HepG2 (cell line): ENCODE data around the gene CRABP1. TPM values are rescaled to one million over a fixed set of nuclear protein-coding genes. Genes with fewer than 3 reads are reported as not detected.

ENCODE experiments used
- ATAC-seq: fragments of 200-7000 bp; cut with Tn5 transposase; 3 replicates; pipeline ENCODE4 v1.9.1; 2020; ENCODE audit warnings: mild to moderate bottlenecking, moderate library complexity
- BruUV-seq: library from RNA; stranded (reverse); fragments of 400-500 nt; replicated peaks from 2 replicates; lab custom pipeline; 2021; lab: Mats Ljungman, UMichigan
- CTCF ChIA-PET: fragments of 300-600 bp; formaldehyde crosslinking; extraction: SDS; loops from one replicate; lab custom pipeline; 2021; ENCODE audit warnings: low total read pairs, inconsistent platforms, low intra/inter-chr PET ratio; lab: Yijun Ruan, JAX
- POLR2A ChIA-PET: fragments of 350-600 bp; sonication (Branson Sonifier 250); formaldehyde crosslinking; loops from one replicate; lab custom pipeline; 2020; ENCODE audit warnings: antibody characterized with exemption, inconsistent platforms; lab: Yijun Ruan, JAX
- DNase-seq: peaks from one replicate; pipeline ENCODE4 v3.0.0-alpha.2; 2015; ENCODE audit warnings: low spot score
- FAIRE-seq: peaks from 3 replicates; lab custom pipeline; 2011; peaks lifted over from hg19 to GRCh38; lab: Jason Lieb, UNC
- H2AFZ ChIP-seq: one replicate; pipeline ENCODE4 v1.6.1; 2011; ENCODE audit warnings: low read length, inconsistent platforms
- H3K27ac ChIP-seq: fragments of 300-600 bp; 3 replicates; pipeline ENCODE4 v1.8.0; 2011; ENCODE audit warnings: mixed run types, mild to moderate bottlenecking, mixed read lengths, low read length, inconsistent platforms; ENCODE audit not compliant: insufficient read depth; ENCODE audit errors: extremely low read length
- H3K27me3 ChIP-seq, 2 experiments: fragments of 200-600 bp in 1 of 2; 2 replicates in 1 of 2; 3 replicates in 1 of 2; pipeline versions ENCODE4 v1.6.0 to v1.8.0; 2011; ENCODE audit warnings: low read length in 2 of 2, mild to moderate bottlenecking in 2 of 2, moderate library complexity in 2 of 2, inconsistent platforms in 1 of 2; ENCODE audit not compliant: insufficient read depth in 2 of 2, control insufficient read depth in 1 of 2
- H3K36me3 ChIP-seq, 2 experiments: fragments of 200-600 bp in 1 of 2; replicated peaks in 1 of 2; 2 replicates in 1 of 2; 3 replicates in 1 of 2; pipeline versions ENCODE4 v1.5.1 to v1.8.0; 2011; ENCODE audit warnings: low read length in 2 of 2, inconsistent platforms in 1 of 2; ENCODE audit not compliant: insufficient read depth in 2 of 2, control insufficient read depth in 1 of 2
- H3K4me1 ChIP-seq: 2 replicates; pipeline ENCODE4 v1.5.1; 2012; ENCODE audit warnings: low read length, inconsistent platforms; ENCODE audit not compliant: insufficient read depth
- H3K4me2 ChIP-seq: 2 replicates; pipeline ENCODE4 v1.6.0; 2011; ENCODE audit warnings: low read depth, low read length, inconsistent platforms
- H3K4me3 ChIP-seq, 3 experiments: fragments of 200-600 bp in 1 of 3; sonication (generic), shearing (Covaris generic) in 1 of 3; replicated peaks in 1 of 3; 2 replicates each; pipeline ENCODE4 v1.5.1; 2011 to 2016; ENCODE audit warnings: low read length in 3 of 3, inconsistent platforms in 2 of 3, low read depth in 2 of 3, mild to moderate bottlenecking in 2 of 3, control low read depth in 1 of 3, mixed read lengths in 1 of 3; ENCODE audit not compliant: insufficient read depth in 1 of 3
- H3K79me2 ChIP-seq: one replicate; pipeline ENCODE4 v1.6.1; 2011; ENCODE audit warnings: low read length, inconsistent platforms; ENCODE audit not compliant: insufficient read depth
- H3K9ac ChIP-seq: 2 replicates; pipeline ENCODE4 v1.6.0; 2011; ENCODE audit warnings: mild to moderate bottlenecking, low read depth, low read length, inconsistent platforms; ENCODE audit not compliant: insufficient read depth
- H3K9me3 ChIP-seq: 2 replicates; pipeline ENCODE4 v1.5.1; 2012; ENCODE audit warnings: mild to moderate bottlenecking, low read length
- H4K20me1 ChIP-seq: 2 replicates; pipeline ENCODE4 v1.6.0; 2011; ENCODE audit warnings: inconsistent platforms, mild to moderate bottlenecking, low read length, moderate library complexity; ENCODE audit not compliant: insufficient read depth
- BCL6 ChIP-seq: IDR thresholded peaks from 2 replicates; pipeline ENCODE4 v1.6.1; 2016; ENCODE audit warnings: missing genetic modification reagents, missing compliant biosample characterization
- HNF4A ChIP-seq: sonication (generic); formaldehyde crosslinking; IDR thresholded peaks from 2 replicates; pipeline ENCODE4 v1.4.0; 2020; ENCODE audit warnings: missing genetic modification reagents
- PATZ1 ChIP-seq: sonication (generic); formaldehyde crosslinking; IDR thresholded peaks from 2 replicates; pipeline ENCODE4 v1.4.0; 2020; ENCODE audit warnings: missing genetic modification reagents
- RBAK ChIP-seq: sonication (generic); formaldehyde crosslinking; IDR thresholded peaks from 2 replicates; pipeline ENCODE4 v1.5.1; 2020; ENCODE audit warnings: mild to moderate bottlenecking, missing genetic modification reagents
- SAP130 ChIP-seq: IDR thresholded peaks from 2 replicates; pipeline ENCODE4 v1.6.1; 2016; ENCODE audit warnings: low read depth
- SIX1 ChIP-seq: sonication (generic); formaldehyde crosslinking; IDR thresholded peaks from 2 replicates; pipeline ENCODE4 v1.4.0; 2020; ENCODE audit warnings: missing genetic modification reagents, borderline replicate concordance
- SIX4 ChIP-seq: sonication (generic); formaldehyde crosslinking; IDR thresholded peaks from 2 replicates; pipeline ENCODE4 v1.4.0; 2020; ENCODE audit warnings: missing genetic modification reagents
- SRF ChIP-seq: IDR thresholded peaks from 2 replicates; pipeline ENCODE4 v1.6.1; 2011; ENCODE audit warnings: mild to moderate bottlenecking, low read depth, low read length, moderate library complexity
- TIGD3 ChIP-seq: sonication (generic); formaldehyde crosslinking; IDR thresholded peaks from 2 replicates; pipeline ENCODE4 v1.5.1; 2020; ENCODE audit warnings: mild to moderate bottlenecking, missing genetic modification reagents, borderline replicate concordance
- ZFY ChIP-seq: sonication (generic); formaldehyde crosslinking; IDR thresholded peaks from 2 replicates; pipeline ENCODE4 v1.4.0; 2020; ENCODE audit warnings: missing genetic modification reagents
- ZKSCAN5 ChIP-seq: sonication (generic); formaldehyde crosslinking; IDR thresholded peaks from 2 replicates; pipeline ENCODE4 v1.5.1; 2020; ENCODE audit warnings: mild to moderate bottlenecking, missing genetic modification reagents
- ZNF282 ChIP-seq: fragments of 450-650 bp; IDR thresholded peaks from 2 replicates; pipeline ENCODE4 v1.6.1; 2018; ENCODE audit not compliant: partially characterized antibody
- ZNF547 ChIP-seq: sonication (generic); formaldehyde crosslinking; IDR thresholded peaks from 2 replicates; pipeline ENCODE4 v1.5.1; 2020; ENCODE audit warnings: mild to moderate bottlenecking, missing genetic modification reagents
- ZNF614 ChIP-seq: IDR thresholded peaks from 2 replicates; pipeline ENCODE4 v1.6.1; 2018; ENCODE audit warnings: missing biosample characterization, missing genetic modification reagents, inconsistent platforms, borderline replicate concordance
- ZNF629 ChIP-seq: sonication (generic); formaldehyde crosslinking; conservative IDR thresholded peaks from 2 replicates; pipeline ENCODE4 v1.5.0; 2020; ENCODE audit warnings: missing genetic modification reagents
- ZNF687 ChIP-seq: sonication (generic); formaldehyde crosslinking; IDR thresholded peaks from 2 replicates; pipeline ENCODE4 v1.5.1; 2020; ENCODE audit warnings: mild to moderate bottlenecking, missing genetic modification reagents, moderate library complexity
- WGBS: methylation state at CpG from one replicate; pipeline ENCODE4 v1.1.6; 2017; ENCODE audit warnings: low lambda C conversion rate; 5-methylcytosine and 5-hydroxymethylcytosine counted together
- in situ Hi-C: cut with HindIII; loops from 2 replicates; pipeline ENCODE4 v1.10.0; 2017; ENCODE audit warnings: low pct_unique_long_range_greater_than_20kb; ENCODE audit not compliant: extremely low pct_ligation_motif_present
- intact Hi-C: fragments of 100-400 bp; cut with micrococcal nuclease; formaldehyde crosslinking; loops from one replicate; pipeline ENCODE4 v1.10.0; 2022; ENCODE audit not compliant: unreplicated experiment
- polyA plus RNA-seq, 8 experiments: library from polyadenylated mRNA; depleted of rRNA in 3 of 8; stranded (reverse) in 7 of 8; unstranded in 1 of 8; fragments of >200 nt; fragmentation: Illumina TruSeq in 4 of 8; extraction: Trizol in 4 of 8; gene quantifications; 2 replicates each; pipeline versions ENCODE4 v1.2.1 to v1.2.3, GENCODE V29; 2011 to 2016; ENCODE audit warnings: low read depth in 4 of 8, missing spikeins in 1 of 8, mixed read lengths in 1 of 8; ENCODE audit not compliant: insufficient read depth in 1 of 8
- total RNA-seq, 5 experiments: library from RNA; depleted of rRNA; stranded (reverse); fragments of >200 nt; fragmentation: Illumina TruSeq; extraction: Trizol; gene quantifications; 2 replicates each; pipeline ENCODE4 v1.2.3, GENCODE V29; 2016; ENCODE audit warnings: low read depth in 1 of 5

Gene CRABP1
- total and polyA plus RNA-seq, 2 of the 13 experiments (the other 11 are each of a cell fraction or from before 2014, with no cell fraction given) = not detected

- in situ Hi-C loops = no loop called here
- TF ChIP-seq TIGD3 (no peak), BCL6 (CRISPR knock-in tag) (peak; percentile 36; the same call in 1 of the 2 replicates), ZNF547 (CRISPR knock-in tag) (no peak), ZFY (peak; percentile 38), ZNF629 (CRISPR knock-in tag) (peak; percentile 35; the same call in 1 of the 2 replicates), ZNF614 (CRISPR knock-in tag) (0 out of 2 replicates have a peak, but pooled peaks have one; percentile 27), SIX4 (CRISPR knock-in tag) (peak; percentile 97), HNF4A (CRISPR knock-in tag) (peak; percentile 93), SAP130 (CRISPR knock-in tag) (peak; percentile 10; the same call in 1 of the 2 replicates), PATZ1 (CRISPR knock-in tag) (peak; percentile 26; the same call in 1 of the 2 replicates), ZKSCAN5 (CRISPR knock-in tag) (0 out of 2 replicates have a peak, but pooled peaks have one; percentile 58), ZNF687 (CRISPR knock-in tag) (peak; percentile 53), SRF (no peak), ZNF282 (no peak), RBAK (0 out of 2 replicates have a peak, but pooled peaks have one; percentile 27), SIX1 (CRISPR knock-in tag) (peak; percentile 80)
Measured at GRCh38 chr15:78374436-78375393, 34.6 kb downstream of the CRABP1 start.

More at GRCh38 chr15:78374436-78375393, 34.6 kb downstream of the CRABP1 start:
- no peaks in the 10 kb centered on the region for H3K9me3 ChIP-seq
- H2AFZ ChIP-seq = peak overlapping the region; percentile 70
- intact Hi-C loops = loop anchor here (10.0 kb wide), 1 partner anchor 70 kb away; no protein-coding TSS in a partner anchor
- no peaks in the 10 kb centered on the region; a peak in 1 of 5 replicates for H3K27me3 ChIP-seq
- no TSS peak for BruUV-seq
- H3K4me3 ChIP-seq = peak overlapping the region; percentile 17 to 54 (median 40); a peak in 3 of 6 replicates
- ATAC-seq (peak; percentile 93), FAIRE-seq (peak; percentile 87), DNase-seq (peak; percentile 90)
- 20% methylated on average over 12 of the region's 14 CpGs for WGBS
- H3K36me3 ChIP-seq = no peaks in the 10 kb centered on the region
- H3K4me1 ChIP-seq = peaks cover 28% of the 10 kb centered on the region
- H3K27ac ChIP-seq = peak overlapping the region; percentile 54
- peak overlapping the region; percentile 5; the same call in 1 of the 2 replicates for H3K9ac ChIP-seq
- no peaks in the 10 kb centered on the region for H4K20me1 ChIP-seq
- POLR2A ChIA-PET = interaction anchor here (1.0 to 1.2 kb wide), 4 partner anchors 22 to 75 kb away, joined by 3 to 8 read pairs (median 6); partner anchors contain the start of genes IREB2 and SKIC8
- CTCF ChIA-PET = no interaction called here
- no peaks in the 10 kb centered on the region for H3K79me2 ChIP-seq
- H3K4me2 ChIP-seq = peak overlapping the region; percentile 66
